ENCODE results near the gene YAP1.

DNA sequence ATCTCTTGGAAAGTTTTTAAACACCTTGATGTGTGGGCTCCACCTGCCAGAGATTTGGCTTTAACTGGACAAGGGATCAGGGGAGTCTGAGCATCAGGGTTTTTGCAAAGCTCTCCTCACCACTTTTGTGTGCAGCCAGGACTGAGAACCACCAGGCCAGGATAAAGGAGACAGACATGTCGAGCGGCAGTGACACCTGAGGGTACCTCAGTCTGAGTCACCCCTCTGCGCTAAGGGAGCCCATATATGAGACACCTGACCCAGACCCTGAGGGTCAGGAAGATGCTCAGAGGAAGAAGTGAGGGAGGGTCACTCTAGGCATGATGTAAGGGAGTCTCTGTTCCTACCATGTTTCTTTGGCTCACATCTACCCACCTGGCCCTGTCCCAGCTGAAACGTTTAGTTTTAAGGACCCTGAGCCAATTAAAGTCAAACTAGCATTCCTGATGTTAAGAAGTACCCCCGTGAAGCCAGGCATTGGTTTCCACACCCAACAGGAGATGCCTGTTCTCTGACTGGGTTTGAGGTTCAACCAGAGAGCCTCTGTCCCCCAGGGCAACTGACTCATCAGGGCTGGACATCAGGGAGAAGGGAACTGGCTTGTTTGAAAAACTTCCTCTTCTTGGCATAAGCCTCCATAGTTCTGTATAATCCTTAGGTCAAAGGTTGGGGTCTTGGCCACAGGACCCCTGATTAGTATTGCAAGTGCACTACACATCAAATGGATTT, 134.6 kb downstream of the YAP1 start:
- TF ChIP-seq POLR2A (IDR thresholded peaks at IDR 0.05; ENCODE audit: low read depth, low read length) = no peak
- no peak for TF ChIP-seq POLR2AphosphoS5 (IDR thresholded peaks at IDR 0.05; ENCODE audit: low read depth, low read length)
- no peak for TF ChIP-seq SPI1 (IDR thresholded peaks at IDR 0.05; ENCODE audit: low read depth, low read length)
- no peak for TF ChIP-seq TAF1 (IDR thresholded peaks at IDR 0.05; ENCODE audit: low read depth, low read length)
- TF ChIP-seq POU2F2 (IDR thresholded peaks at IDR 0.05; ENCODE audit: low read depth, low read length) = no peak
